Activated T-cell treated with anti-CD3 and anti-CD28 coated beads, Interleukin-2, amount 50 U/mL, for 72 hours (primary cell): ENCODE results near the gene MYO5A. TPM values are rescaled to one million over a fixed set of nuclear protein-coding genes. Genes with fewer than 3 reads are reported as not detected.

Experiments used
- ATAC-seq, 2 donors: fragments of 150-1000 bp; cut with Tn5 transposase; replicated peaks in 1 of 2; 2 replicates each; pipeline ENCODE4 v1.10.0; 2021; ENCODE audit warnings: moderate library complexity in 2 of 2, mild to moderate bottlenecking in 1 of 2
- DNase-seq, 2 donors: peaks; one replicate each; pipeline ENCODE4 v3.0.0; 2021 to 2022; ENCODE audit warnings: mixed read lengths in 1 of 2
- H3K27ac Mint-ChIP-seq: one replicate; pipeline ENCODE4 v1.8.0; 2022; ENCODE audit warnings: mild to moderate bottlenecking, moderate library complexity, mixed read lengths
- H3K27me3 Mint-ChIP-seq: one replicate; pipeline ENCODE4 v1.8.0; 2022; ENCODE audit warnings: low read depth, mixed read lengths
- H3K36me3 Mint-ChIP-seq, 2 donors: one replicate each; pipeline ENCODE4 v1.8.0; 2022; ENCODE audit warnings: mixed read lengths in 2 of 2, mild to moderate bottlenecking in 1 of 2; ENCODE audit not compliant: insufficient read depth in 2 of 2
- H3K4me1 Mint-ChIP-seq: one replicate; pipeline ENCODE4 v1.8.0; 2022; ENCODE audit warnings: low read depth, mixed read lengths
- H3K4me3 Mint-ChIP-seq, 2 donors: one replicate each; pipeline ENCODE4 v1.8.0; 2022; ENCODE audit warnings: mild to moderate bottlenecking in 2 of 2, mixed read lengths in 2 of 2, moderate library complexity in 2 of 2
- H3K9me3 Mint-ChIP-seq, 2 donors: one replicate each; pipeline ENCODE4 v1.8.0; 2022; ENCODE audit warnings: mixed read lengths in 2 of 2
- total RNA-seq, 2 donors: library from RNA; stranded (reverse); gene quantifications; one replicate each; pipeline ENCODE4 v1.2.3, GENCODE V29; 2022

The MYO5A gene
- total RNA-seq, 2 donors from 2014 or later, result 29.6 to 37.2 TPM

GRCh38 chr15:52303093-52303772 is 225.4 kb downstream of the MYO5A start:
- Mint-ChIP-seq H3K9me3 (peaks cover 0 to 3% of the 10 kb centered on the region in 2 donors), H3K4me3 (no peak overlapping the region), H3K27me3 (no peaks in the 10 kb centered on the region), H3K36me3 (peaks cover 0 to 1% of the 10 kb centered on the region in 2 donors), H3K4me1 (no peaks in the 10 kb centered on the region), H3K27ac (no peak overlapping the region)
- ATAC-seq (no peak), DNase-seq (no peak)

GRCh38 chr15:52301265-52301847 is 227.3 kb downstream of the MYO5A start:
- Mint-ChIP-seq H3K27me3 (peaks cover 6% of the 10 kb centered on the region), H3K4me3 (no peak overlapping the region), H3K36me3 (peaks cover 0 to 1% of the 10 kb centered on the region in 2 donors), H3K4me1 (no peaks in the 10 kb centered on the region), H3K27ac (no peak overlapping the region), H3K9me3 (peaks cover 0 to 3% of the 10 kb centered on the region in 2 donors)
- ATAC-seq (no peak), DNase-seq (no peak)

- Mint-ChIP-seq H3K4me3 (peak within 1 kb of the TSS; percentile 57 to 69), H3K27me3 (peaks cover 35% of the 10 kb centered on the region)
- peak in 1 of 2 donors; percentile 16 for DNase-seq
Measured at GRCh38 chr15:52295421-52296001, 233.2 kb downstream of the MYO5A start, which contains the start of gene MYO5C. MYO5C (minus strand) TSS chr15:52295804; CDS start chr15:52295636, 168 bp downstream.

GRCh38 chr15:52294881-52295420 is 233.7 kb downstream of the MYO5A start:
- Mint-ChIP-seq H3K36me3 (no peaks in the 10 kb centered on the region), H3K9me3 (no peaks in the 10 kb centered on the region), H3K4me3 (peak overlapping the region; percentile 57 to 69), H3K27me3 (peaks cover 35% of the 10 kb centered on the region), H3K27ac (no peak overlapping the region), H3K4me1 (peaks cover 9% of the 10 kb centered on the region)
- DNase-seq (no peak), ATAC-seq (peak; percentile 24 to 27)

More at GRCh38 chr15:52295421-52296001, 233.2 kb downstream of the MYO5A start, which contains the start of gene MYO5C:
- Mint-ChIP-seq H3K4me1 (peaks cover 3% of the 10 kb centered on the region), H3K27ac (no peak within 1 kb of the TSS), H3K36me3 (no peaks in the 10 kb centered on the region), H3K9me3 (no peaks in the 10 kb centered on the region)
- peak; percentile 45 to 53 for ATAC-seq

GRCh38 chr15:52292780-52293392 is 235.8 kb downstream of the MYO5A start:
- Mint-ChIP-seq H3K36me3 (no peaks in the 10 kb centered on the region), H3K4me1 (peaks cover 10% of the 10 kb centered on the region), H3K4me3 (no peak overlapping the region), H3K27ac (no peak overlapping the region), H3K9me3 (no peaks in the 10 kb centered on the region), H3K27me3 (peaks cover 35% of the 10 kb centered on the region)
- ATAC-seq (no peak), DNase-seq (no peak)

- ATAC-seq (peak; percentile 27 to 28), DNase-seq (no peak)
- no peaks in the 10 kb centered on the region for H3K36me3 Mint-ChIP-seq
- H3K9me3 Mint-ChIP-seq, result no peaks in the 10 kb centered on the region
- peaks cover 10% of the 10 kb centered on the region for H3K4me1 Mint-ChIP-seq
- H3K27me3 Mint-ChIP-seq, result peaks cover 30% of the 10 kb centered on the region
- no peak overlapping the region for H3K4me3 Mint-ChIP-seq
- H3K27ac Mint-ChIP-seq, result no peak overlapping the region
Measured at GRCh38 chr15:52291204-52291603, 237.5 kb downstream of the MYO5A start.

- H3K4me1 Mint-ChIP-seq, result peaks cover 10% of the 10 kb centered on the region
- peaks cover 30% of the 10 kb centered on the region for H3K27me3 Mint-ChIP-seq
- H3K27ac Mint-ChIP-seq, result no peak overlapping the region
- H3K4me3 Mint-ChIP-seq, result no peak overlapping the region
- H3K36me3 Mint-ChIP-seq, result no peaks in the 10 kb centered on the region
- DNase-seq (no peak), ATAC-seq (peak; percentile 8 to 10)
- H3K9me3 Mint-ChIP-seq, result no peaks in the 10 kb centered on the region
Measured at GRCh38 chr15:52290800-52291199, 237.9 kb downstream of the MYO5A start.

- Mint-ChIP-seq H3K9me3 (no peaks in the 10 kb centered on the region), H3K36me3 (no peaks in the 10 kb centered on the region), H3K4me3 (no peak overlapping the region), H3K27ac (no peak overlapping the region), H3K4me1 (peaks cover 10% of the 10 kb centered on the region), H3K27me3 (peaks cover 30% of the 10 kb centered on the region)
- DNase-seq (no peak), ATAC-seq (peak; percentile 46 to 72)
Measured at GRCh38 chr15:52290329-52290728, 238.4 kb downstream of the MYO5A start.

- Mint-ChIP-seq H3K36me3 (no peaks in the 10 kb centered on the region), H3K9me3 (no peaks in the 10 kb centered on the region), H3K27ac (no peak overlapping the region)
Measured at GRCh38 chr15:52289629-52290081, 239.0 kb downstream of the MYO5A start.

GRCh38 chr15:52288986-52289385 is 239.7 kb downstream of the MYO5A start:
- H3K27ac Mint-ChIP-seq, result no peak overlapping the region
- DNase-seq, result no peak
- H3K4me1 Mint-ChIP-seq, result peaks cover 16% of the 10 kb centered on the region
- H3K27me3 Mint-ChIP-seq, result peaks cover 21% of the 10 kb centered on the region
- no peaks in the 10 kb centered on the region for H3K36me3 Mint-ChIP-seq
- ATAC-seq, result no peak
- H3K9me3 Mint-ChIP-seq, result no peaks in the 10 kb centered on the region
- no peak overlapping the region for H3K4me3 Mint-ChIP-seq

More at GRCh38 chr15:52289629-52290081, 239.0 kb downstream of the MYO5A start:
- no peak overlapping the region for H3K4me3 Mint-ChIP-seq
- peaks cover 28% of the 10 kb centered on the region for H3K27me3 Mint-ChIP-seq
- ATAC-seq, result no peak
- no peak for DNase-seq
- peaks cover 10% of the 10 kb centered on the region for H3K4me1 Mint-ChIP-seq

- ATAC-seq (no peak), DNase-seq (no peak)
- H3K27me3 Mint-ChIP-seq, result peaks cover 14% of the 10 kb centered on the region
- no peak overlapping the region for H3K27ac Mint-ChIP-seq
- H3K36me3 Mint-ChIP-seq, result no peaks in the 10 kb centered on the region
- H3K9me3 Mint-ChIP-seq, result no peaks in the 10 kb centered on the region
- H3K4me3 Mint-ChIP-seq, result no peak overlapping the region
- H3K4me1 Mint-ChIP-seq, result peaks cover 19% of the 10 kb centered on the region
Measured at GRCh38 chr15:52288051-52288942, 240.4 kb downstream of the MYO5A start.

GRCh38 chr15:52287114-52287513 is 241.6 kb downstream of the MYO5A start:
- Mint-ChIP-seq H3K9me3 (no peaks in the 10 kb centered on the region), H3K36me3 (no peaks in the 10 kb centered on the region), H3K27ac (no peak overlapping the region), H3K4me1 (peaks cover 19% of the 10 kb centered on the region), H3K4me3 (no peak overlapping the region), H3K27me3 (peaks cover 2% of the 10 kb centered on the region)
- DNase-seq (no peak), ATAC-seq (no peak)
